ENCODE measurements around the gene BLM. TPM values are rescaled to one million over a fixed set of nuclear protein-coding genes. Genes with fewer than 3 reads are reported as not detected.
"Not testable (repeated sequence)": the region's sequence is repeated elsewhere in the genome, so short reads cannot be mapped to it uniquely, and the experiment has no call there.

Gene BLM
- total and polyA plus RNA-seq, 2 of the 8 experiments (the other 6 are each of a cell fraction or from before 2014, with no cell fraction given): 15.2 to 46.7 TPM

- WGBS, 2 experiments (ENCODE audit: extremely low coverage in 1 of 2, insufficient coverage in 1 of 2, insufficient read length in 1 of 2, insufficient replicate concordance in 2 of 2, low coverage in 1 of 2, low lambda C conversion rate in 2 of 2, missing lambda C conversion rate in 1 of 2): 94% methylated on average over 21 of the region's 26 CpGs; no CpG with 5 or more reads in 1 of the 2 experiments
- H2BK20ac ChIP-seq (ENCODE audit: low read length); H3K14ac ChIP-seq (ENCODE audit: insufficient read length); H3K27ac ChIP-seq (ENCODE audit: low read depth, low read length); H3K79me2 ChIP-seq (ENCODE audit: control insufficient read depth in 1 of 2, insufficient read depth in 2 of 2, low read length in 2 of 2); H3K4me1 ChIP-seq (replicated peaks in 1 of 4; ENCODE audit: control insufficient read depth in 3 of 4, insufficient read depth in 4 of 4, low read length in 3 of 4); H4K8ac ChIP-seq (ENCODE audit: extremely low read depth, insufficient read depth, low read length); H3K9me3 ChIP-seq (ENCODE audit: insufficient read depth in 2 of 2, low read depth in 1 of 2, low read length in 1 of 2); H2BK5ac ChIP-seq (ENCODE audit: low read depth, low read length); H3K4ac ChIP-seq (replicated peaks; ENCODE audit: insufficient read length, low read depth, low read length); H3K23me2 ChIP-seq (ENCODE audit: low read depth, low read length); H2AFZ ChIP-seq (ENCODE audit: low read length); H3K27me3 ChIP-seq (replicated peaks in 1 of 4; ENCODE audit: control insufficient read depth in 3 of 4, extremely low read depth in 1 of 4, insufficient read depth in 3 of 4, low read length in 3 of 4); H3K79me1 ChIP-seq (ENCODE audit: low read depth, low read length); H3K18ac ChIP-seq (ENCODE audit: extremely low read depth, low read length); H3K23ac ChIP-seq (ENCODE audit: insufficient read length); H3K9ac ChIP-seq (replicated peaks in 1 of 4; ENCODE audit: extremely low read depth in 1 of 4, low read depth in 3 of 4, low read length in 3 of 4); H4K20me1 ChIP-seq (replicated peaks in 1 of 2; ENCODE audit: control insufficient read depth in 1 of 2, insufficient read depth in 2 of 2, low read length in 2 of 2); H4K91ac ChIP-seq (replicated peaks; ENCODE audit: insufficient read length, low read length); FAIRE-seq; H4K5ac ChIP-seq (ENCODE audit: insufficient read length, low read depth, low read length); H2BK15ac ChIP-seq (ENCODE audit: low read length); H2BK12ac ChIP-seq (ENCODE audit: low read depth, low read length); H3K56ac ChIP-seq (replicated peaks; ENCODE audit: insufficient read length, low read depth, low read length); H2BK120ac ChIP-seq (replicated peaks; ENCODE audit: low read depth, low read length); DNase-seq (ENCODE audit: low read depth in 1 of 2, low spot score in 2 of 2); H3K4me2 ChIP-seq (ENCODE audit: insufficient read depth in 1 of 2, low read depth in 2 of 2, low read length in 2 of 2); H3K36me3 ChIP-seq (ENCODE audit: control insufficient read depth in 2 of 4, insufficient read depth in 4 of 4, low read length in 3 of 4); H2AK5ac ChIP-seq (ENCODE audit: low read depth, low read length); H3K4me3 ChIP-seq (ENCODE audit: extremely low read depth in 1 of 4, insufficient read depth in 2 of 4, low read depth in 3 of 4, low read length in 4 of 4); POLR2A ChIA-PET (ENCODE audit: partially characterized antibody): not testable (repeated sequence)
- CTCF ChIA-PET (ENCODE audit: partially characterized antibody): interaction anchor here (1.1 to 10.9 kb wide), 5 partner anchors 9 to 344 kb away, joined by 3 to 54 read pairs (median 7); partner anchors contain the start of genes FES and HDDC3
Observed at GRCh38 chr15:90826206-90826885, 109.2 kb downstream of the BLM start.

Measured in H1 (cell line).